HPDE6-E6E7 (cell line): ENCODE results near the gene GALK2.
A peak's percentile ranks its signal among the peaks of the same experiment; 100 is the strongest.
"Not testable (repeated sequence)": the region's sequence is repeated elsewhere in the genome, so short reads cannot be mapped to it uniquely, and the experiment has no call there.

Source experiments
- DNase-seq: peaks from one replicate; pipeline ENCODE4 v3.0.0; 2011; ENCODE audit warnings: missing footprints; ENCODE audit errors: extremely low spot score

GALK2 gene

GRCh38 chr15:49339656-49340055 lies 169.6 kb downstream of the GALK2 start:
- DNase-seq, result no peak

- no peak for DNase-seq
Measured at GRCh38 chr15:49343546-49343945, 173.5 kb downstream of the GALK2 start.

DNA sequence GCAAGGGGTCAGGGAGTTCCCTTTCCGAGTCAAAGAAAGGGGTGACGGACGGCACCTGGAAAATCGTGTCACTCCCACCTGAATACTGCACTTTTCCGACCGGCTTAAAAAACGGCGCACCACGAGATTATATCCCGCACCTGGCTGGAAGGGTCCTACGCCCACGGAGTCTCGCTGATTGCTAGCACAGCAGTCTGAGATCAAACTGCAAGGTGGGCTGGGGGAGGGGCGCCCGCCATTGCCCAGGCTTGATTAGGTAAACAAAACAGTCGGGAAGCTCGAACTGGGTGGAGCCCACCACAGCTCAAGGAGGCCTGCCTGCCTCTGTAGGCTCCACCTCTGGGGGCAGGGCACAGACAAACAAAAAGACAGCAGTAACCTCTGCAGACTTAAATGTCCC lies 184.4 kb downstream of the GALK2 start:
- not testable (repeated sequence) for DNase-seq

DNA sequence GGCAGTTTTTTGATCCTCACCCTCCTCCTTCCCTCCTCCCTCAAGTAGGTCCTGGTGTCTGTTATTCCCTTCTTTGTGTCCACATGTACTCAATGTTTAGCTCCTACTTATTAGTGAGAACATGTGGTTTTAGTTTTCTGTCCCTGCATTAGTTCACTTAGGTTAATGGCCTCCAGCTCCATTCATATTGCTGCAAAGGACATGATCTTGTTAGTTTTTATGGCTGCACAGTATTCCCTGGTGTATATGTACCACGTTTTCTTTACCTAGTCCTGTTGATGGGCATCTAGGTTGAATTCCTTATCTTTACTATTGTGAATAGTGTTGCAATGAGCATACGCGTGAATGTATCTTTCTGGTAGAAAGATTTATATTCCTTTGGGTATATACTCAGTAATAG lies 191.3 kb downstream of the GALK2 start:
- DNase-seq, result no peak

DNA sequence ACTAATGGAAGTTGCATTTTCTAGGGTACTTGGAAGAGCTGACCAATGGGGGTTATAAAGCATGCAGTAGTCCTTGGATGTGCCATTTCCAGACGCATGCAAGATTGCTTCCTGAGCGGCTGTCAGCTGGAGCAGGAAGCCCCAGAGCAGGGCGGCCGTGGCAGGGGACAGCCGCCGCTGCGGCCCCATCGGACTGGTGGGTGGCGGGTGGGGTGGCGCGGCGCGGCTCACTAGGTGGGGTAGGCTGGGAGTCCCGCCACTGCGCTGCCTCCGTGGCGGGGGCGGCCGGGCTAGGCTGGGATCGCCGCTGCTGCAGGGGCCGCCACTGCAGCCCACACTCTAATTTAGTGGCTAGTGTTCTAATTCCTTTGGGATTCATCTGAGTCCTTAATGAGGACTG lies 196.4 kb downstream of the GALK2 start:
- no peak for DNase-seq

GRCh38 chr15:49370782-49371181 lies 200.7 kb downstream of the GALK2 start:
- DNase-seq, result peak; percentile 3

DNA sequence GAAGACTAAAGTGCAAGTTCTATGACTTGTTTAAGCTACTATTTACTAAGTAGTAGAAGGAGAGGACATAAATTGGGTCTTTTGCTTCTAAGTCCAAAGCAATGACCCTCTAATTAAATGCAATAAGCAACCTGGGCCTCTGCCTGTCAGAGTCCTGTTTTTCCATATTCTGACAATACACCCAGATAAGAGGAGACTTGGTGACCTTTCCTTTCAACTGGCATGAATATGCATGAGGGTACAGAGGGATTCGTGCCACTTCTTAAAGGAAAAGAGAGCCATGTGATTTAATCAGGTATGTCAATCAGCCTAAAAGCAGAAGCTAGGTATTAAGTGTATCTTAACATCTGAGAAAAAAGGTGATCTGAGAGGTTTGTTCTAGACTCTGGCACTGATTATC lies 202.3 kb downstream of the GALK2 start:
- no peak for DNase-seq

GRCh38 chr15:49379996-49380395 lies 209.9 kb downstream of the GALK2 start:
- no peak for DNase-seq

- DNase-seq, result no peak
Measured at GRCh38 chr15:49380912-49381311, 210.9 kb downstream of the GALK2 start.
